B cell (primary cell): ENCODE measurements around the gene ATP6V1D. TPM values are rescaled to one million over a fixed set of nuclear protein-coding genes. Genes with fewer than 3 reads are reported as not detected.

Source experiments
- ATAC-seq: fragments of 200-7000 bp; cut with Tn5 transposase; one replicate; pipeline ENCODE4 v1.10.0; 2021; ENCODE audit warnings: low read depth, mild to moderate bottlenecking, moderate number of reproducible peaks, moderate library complexity
- CTCF ChIA-PET: fragments of 350-600 bp; sonication (Branson Sonifier 250); formaldehyde crosslinking; loops from one replicate; lab custom pipeline; 2021; ENCODE audit warnings: antibody characterized with exemption, inconsistent platforms; lab: Charles Lee
- POLR2A ChIA-PET: fragments of 350-600 bp; sonication (Branson Sonifier 250); formaldehyde crosslinking; loops from one replicate; lab custom pipeline; 2021; ENCODE audit warnings: antibody characterized with exemption; lab: Charles Lee
- DNase-seq: peaks from one replicate; pipeline ENCODE4 v3.0.0; 2013
- H2AFZ ChIP-seq: 2 replicates; pipeline ENCODE4 v1.6.1; 2012; ENCODE audit warnings: mild to moderate bottlenecking, low read depth, low read length; ENCODE audit not compliant: insufficient read depth, poor library complexity, severe bottlenecking
- H3K27ac ChIP-seq, 2 donors: 1 replicate in 1 of 2; 2 replicates in 1 of 2; pipeline ENCODE4 v1.5.1; 2012 to 2013; ENCODE audit warnings: low read length in 2 of 2, mild to moderate bottlenecking in 2 of 2, moderate library complexity in 1 of 2
- H3K27me3 ChIP-seq, 4 experiments: fragments of 200-600 bp in 1 of 4; sonication (generic) in 1 of 4; replicated peaks in 1 of 4; 1 replicate in 2 of 4; 2 replicates in 2 of 4; pipeline versions ENCODE4 v1.6.1 to v1.7.0; 2013 to 2016; ENCODE audit warnings: low read length in 3 of 4, mild to moderate bottlenecking in 2 of 4, mixed read lengths in 1 of 4, moderate library complexity in 1 of 4; ENCODE audit not compliant: insufficient read depth in 4 of 4, control insufficient read depth in 3 of 4; ENCODE audit errors: control extremely low read depth in 1 of 4
- H3K36me3 ChIP-seq, 2 experiments: replicated peaks in 1 of 2; 1 replicate in 1 of 2; 2 replicates in 1 of 2; pipeline versions ENCODE4 v1.6.1 to v1.7.1; 2013; ENCODE audit warnings: low read length in 1 of 2; ENCODE audit not compliant: insufficient read depth in 2 of 2, control insufficient read depth in 1 of 2; ENCODE audit errors: control extremely low read depth in 1 of 2, extremely low read depth in 1 of 2
- H3K4me1 ChIP-seq, 2 donors: fragments of 200-600 bp in 1 of 2; sonication (generic) in 1 of 2; 1 replicate in 1 of 2; 2 replicates in 1 of 2; pipeline versions ENCODE4 v1.5.1 to v1.6.1; 2013 to 2017; ENCODE audit warnings: low read length in 2 of 2; ENCODE audit not compliant: control insufficient read depth in 2 of 2, insufficient read depth in 2 of 2
- H3K4me2 ChIP-seq: replicated peaks from 2 replicates; pipeline ENCODE3; 2012; ENCODE audit warnings: mild to moderate bottlenecking, low read depth, low read length; ENCODE audit not compliant: poor library complexity, severe bottlenecking
- H3K4me3 ChIP-seq, 5 experiments: fragments of 200-600 bp in 1 of 5; sonication (generic) in 1 of 5; 1 replicate in 3 of 5; 2 replicates in 2 of 5; pipeline versions ENCODE4 v1.5.1 to v1.7.0; 2011 to 2016; ENCODE audit warnings: low read length in 4 of 5, mild to moderate bottlenecking in 4 of 5, low read depth in 2 of 5, control low read depth in 1 of 5, moderate library complexity in 1 of 5; ENCODE audit not compliant: insufficient read depth in 1 of 5; ENCODE audit errors: control extremely low read depth in 1 of 5, extremely low read depth in 1 of 5
- H3K79me2 ChIP-seq: fragments of 200-600 bp; sonication (generic); one replicate; pipeline ENCODE4 v1.6.0; 2016; ENCODE audit warnings: low read length; ENCODE audit not compliant: control insufficient read depth, insufficient read depth
- H3K9ac ChIP-seq: fragments of 200-600 bp; sonication (generic); 2 replicates; pipeline ENCODE4 v1.6.1; 2017; ENCODE audit warnings: mild to moderate bottlenecking, low read length, moderate library complexity
- H3K9me3 ChIP-seq, 3 donors: one replicate each; pipeline versions ENCODE4 v1.6.1 to v1.7.1; 2013; ENCODE audit warnings: low read length in 2 of 3; ENCODE audit not compliant: control insufficient read depth in 2 of 3, insufficient read depth in 1 of 3; ENCODE audit errors: control extremely low read depth in 1 of 3
- H4K20me1 ChIP-seq: 2 replicates; pipeline ENCODE4 v1.6.0; 2012; ENCODE audit warnings: mild to moderate bottlenecking, low read length; ENCODE audit not compliant: insufficient read depth, control insufficient read depth, poor library complexity, severe bottlenecking
- H3K27ac Mint-ChIP-seq: one replicate; pipeline ENCODE4 v1.8.0; 2021; ENCODE audit warnings: mixed read lengths
- H3K27me3 Mint-ChIP-seq: one replicate; pipeline ENCODE4 v1.8.0; 2021; ENCODE audit warnings: mixed read lengths
- H3K4me1 Mint-ChIP-seq: one replicate; pipeline ENCODE4 v1.8.0; 2021; ENCODE audit warnings: mixed read lengths
- H3K4me3 Mint-ChIP-seq: one replicate; pipeline ENCODE4 v1.8.0; 2021; ENCODE audit warnings: mixed read lengths
- H3K9me3 Mint-ChIP-seq: one replicate; pipeline ENCODE4 v1.8.0; 2022; ENCODE audit warnings: mixed read lengths; ENCODE audit not compliant: insufficient read depth
- EZH2 ChIP-seq: IDR thresholded peaks from 2 replicates; pipeline ENCODE4 v1.6.1; 2012; ENCODE audit warnings: borderline replicate concordance, low read depth, mild to moderate bottlenecking, moderate library complexity, low read length; ENCODE audit not compliant: insufficient read depth, poor library complexity, severe bottlenecking
- WGBS: methylation state at CpG from one replicate; pipeline ENCODE4 v1.1.5; 2013; ENCODE audit warnings: missing lambda C conversion rate; ENCODE audit not compliant: insufficient coverage; 5-methylcytosine and 5-hydroxymethylcytosine counted together
- intact Hi-C: fragments of 100-400 bp; cut with micrococcal nuclease; formaldehyde crosslinking; loops from one replicate; pipeline ENCODE4 v1.10.0; 2022
- polyA plus RNA-seq: library from polyadenylated mRNA; depleted of rRNA; stranded (reverse); fragments of >200 nt; gene quantifications from 2 replicates; pipeline ENCODE4 v1.2.3, GENCODE V29; 2012
- total RNA-seq, 2 donors: library from RNA; stranded (reverse); fragments of 120-200 nt in 1 of 2; gene quantifications; 1 replicate in 1 of 2; 2 replicates in 1 of 2; pipeline versions ENCODE4 v1.2.3 to v1.2.4, GENCODE V29; 2013 to 2022
- TF ChIP-seq, protein P1 (sequence below): fragments of 200-600 bp; IDR thresholded peaks from one replicate; pipeline ENCODE4 v1.8.0; 2022; ENCODE audit warnings: antibody characterized with exemption, mild to moderate bottlenecking

Gene ATP6V1D
- total and polyA plus RNA-seq, 2 donors (not counting 1 experiment from before 2014, with no cell fraction given) = 6.4 to 35.3 TPM

DNA sequence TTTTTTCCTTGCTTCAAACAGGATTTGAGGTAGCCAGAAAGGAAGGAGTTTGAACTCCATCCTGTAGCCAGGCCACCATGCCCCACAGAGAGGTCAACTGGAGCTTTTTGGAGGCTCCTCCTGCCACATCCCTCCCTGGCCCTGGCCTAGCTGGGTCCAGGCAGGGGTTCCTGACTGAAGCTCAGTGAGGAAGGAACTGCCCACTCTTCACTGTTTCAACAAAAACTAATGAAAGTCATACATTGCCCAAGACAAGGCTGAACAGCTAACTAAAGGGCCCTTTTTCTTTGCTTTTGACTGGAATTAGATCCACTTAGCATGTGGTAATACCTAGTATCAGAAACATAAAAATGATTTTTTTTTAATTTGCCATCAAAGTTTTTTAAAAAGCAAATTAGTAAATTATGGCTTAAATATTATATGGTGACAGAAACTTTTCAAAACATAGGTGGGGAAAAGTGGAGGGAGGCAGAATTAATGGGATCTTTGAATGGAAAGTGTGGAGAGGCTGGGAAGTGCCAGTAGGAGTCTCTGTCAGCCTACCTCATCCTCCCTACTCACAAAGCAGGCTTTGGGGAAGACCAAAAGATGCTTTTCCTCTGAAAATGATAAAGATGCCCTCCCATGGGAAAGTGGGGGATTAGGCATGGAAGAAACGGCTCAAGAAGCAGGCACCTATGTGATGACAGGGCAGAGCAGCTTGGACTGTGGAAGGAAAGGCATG, 30.4 kb upstream of the ATP6V1D start:
- intact Hi-C loops = no loop called here
- no peaks in the 10 kb centered on the region for H3K4me1 Mint-ChIP-seq
- Histone ChIP-seq H3K36me3 (peaks cover 0 to 3% of the 10 kb centered on the region in 2 experiments), H3K79me2 (no peaks in the 10 kb centered on the region), H3K27ac (no peak overlapping the region), H2AFZ (no peak overlapping the region), H3K27me3 (no peaks in the 10 kb centered on the region), H3K9ac (no peak overlapping the region), H4K20me1 (no peaks in the 10 kb centered on the region), H3K9me3 (no peaks in the 10 kb centered on the region), H3K4me1 (no peaks in the 10 kb centered on the region), H3K4me2 (no peak overlapping the region), H3K4me3 (no peak overlapping the region)
- no peak for ATAC-seq
- ChIA-PET POLR2A (no interaction called here), CTCF (no interaction called here)
- no peak for DNase-seq
- TF ChIP-seq, protein P1, sequence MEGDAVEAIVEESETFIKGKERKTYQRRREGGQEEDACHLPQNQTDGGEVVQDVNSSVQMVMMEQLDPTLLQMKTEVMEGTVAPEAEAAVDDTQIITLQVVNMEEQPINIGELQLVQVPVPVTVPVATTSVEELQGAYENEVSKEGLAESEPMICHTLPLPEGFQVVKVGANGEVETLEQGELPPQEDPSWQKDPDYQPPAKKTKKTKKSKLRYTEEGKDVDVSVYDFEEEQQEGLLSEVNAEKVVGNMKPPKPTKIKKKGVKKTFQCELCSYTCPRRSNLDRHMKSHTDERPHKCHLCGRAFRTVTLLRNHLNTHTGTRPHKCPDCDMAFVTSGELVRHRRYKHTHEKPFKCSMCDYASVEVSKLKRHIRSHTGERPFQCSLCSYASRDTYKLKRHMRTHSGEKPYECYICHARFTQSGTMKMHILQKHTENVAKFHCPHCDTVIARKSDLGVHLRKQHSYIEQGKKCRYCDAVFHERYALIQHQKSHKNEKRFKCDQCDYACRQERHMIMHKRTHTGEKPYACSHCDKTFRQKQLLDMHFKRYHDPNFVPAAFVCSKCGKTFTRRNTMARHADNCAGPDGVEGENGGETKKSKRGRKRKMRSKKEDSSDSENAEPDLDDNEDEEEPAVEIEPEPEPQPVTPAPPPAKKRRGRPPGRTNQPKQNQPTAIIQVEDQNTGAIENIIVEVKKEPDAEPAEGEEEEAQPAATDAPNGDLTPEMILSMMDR = no peak
- no peak for TF ChIP-seq EZH2
- H3K27me3 Mint-ChIP-seq = peaks cover 3% of the 10 kb centered on the region
- no peak overlapping the region for H3K27ac Mint-ChIP-seq
- no peaks in the 10 kb centered on the region for H3K9me3 Mint-ChIP-seq
- H3K4me3 Mint-ChIP-seq = no peak overlapping the region
- WGBS = 86% methylated on average over 1 of the region's 1 CpG

DNA sequence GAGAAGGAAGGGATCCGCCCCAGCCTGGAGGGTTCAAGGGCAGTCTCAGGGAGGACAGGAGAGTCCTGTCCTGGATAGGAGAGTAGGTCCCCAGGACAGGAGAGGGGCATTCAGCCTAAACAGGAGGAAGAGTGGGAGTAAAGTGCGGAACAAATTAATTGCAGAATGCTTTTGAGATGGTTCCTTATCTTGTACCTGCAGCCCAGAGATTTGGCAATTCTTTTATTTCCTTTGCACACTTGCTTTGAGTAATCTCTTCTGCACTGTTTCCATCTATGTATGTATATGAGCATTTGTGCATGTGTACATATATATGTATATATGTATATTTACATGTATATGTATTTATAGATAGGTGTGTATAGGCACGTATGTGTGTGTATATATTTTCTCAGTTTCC, 29.7 kb upstream of the ATP6V1D start:
- TF ChIP-seq, protein P1 = no peak
- TF ChIP-seq EZH2 = no peak
- H3K4me3 ChIP-seq = no peak overlapping the region
- ChIA-PET CTCF (no interaction called here), POLR2A (no interaction called here)
- no peak for ATAC-seq
- H4K20me1 ChIP-seq = no peaks in the 10 kb centered on the region
- no peaks in the 10 kb centered on the region for H3K4me1 Mint-ChIP-seq
- H3K27me3 Mint-ChIP-seq = peaks cover 3% of the 10 kb centered on the region
- H3K27ac ChIP-seq = no peak overlapping the region
- H3K4me1 ChIP-seq = no peaks in the 10 kb centered on the region
- peaks cover 0 to 10% of the 10 kb centered on the region in 2 experiments for H3K36me3 ChIP-seq
- H3K27ac Mint-ChIP-seq = no peak overlapping the region
- no peak overlapping the region for H2AFZ ChIP-seq
- DNase-seq = no peak
- H3K27me3 ChIP-seq = no peaks in the 10 kb centered on the region
- no peak overlapping the region for H3K4me2 ChIP-seq
- 89% methylated on average over 1 of the region's 3 CpGs for WGBS
- intact Hi-C loops = no loop called here
- no peaks in the 10 kb centered on the region for H3K9me3 Mint-ChIP-seq
- no peak overlapping the region for H3K9ac ChIP-seq
- no peak overlapping the region for H3K4me3 Mint-ChIP-seq
- no peaks in the 10 kb centered on the region for H3K9me3 ChIP-seq
- no peaks in the 10 kb centered on the region for H3K79me2 ChIP-seq
